Measurements from ENCODE around the gene LRRC42. TPM values are rescaled to one million over a fixed set of nuclear protein-coding genes. Genes with fewer than 3 reads are reported as not detected.
A peak's percentile ranks its signal among the peaks of the same experiment; 100 is the strongest.

LRRC42 gene
- total RNA-seq, 1 donor from 2014 or later, result 45.4 TPM

GRCh38 chr1:53971718-53972117 is 25.6 kb downstream of the LRRC42 start:
- Mint-ChIP-seq H3K9me3 (no peaks in the 10 kb centered on the region), H3K36me3 (ENCODE audit: low read depth) (peaks cover 15% of the 10 kb centered on the region), H3K4me1 (no peaks in the 10 kb centered on the region), H3K4me3 (no peak overlapping the region), H3K27me3 (ENCODE audit: low read depth) (no peaks in the 10 kb centered on the region), H3K27ac (ENCODE audit: unreplicated experiment) (no peak overlapping the region)
- no peak for DNase-seq (ENCODE audit: low read depth, low spot score)
- TF ChIP-seq CTCF (conservative IDR thresholded peaks at IDR 0.05), result no peak

- H3K4me3 Mint-ChIP-seq, result no peak overlapping the region
- peaks cover 10% of the 10 kb centered on the region for H3K36me3 Mint-ChIP-seq (ENCODE audit: low read depth)
- no peaks in the 10 kb centered on the region for H3K9me3 Mint-ChIP-seq
- no peak overlapping the region for H3K27ac Mint-ChIP-seq (ENCODE audit: unreplicated experiment)
- no peaks in the 10 kb centered on the region for H3K4me1 Mint-ChIP-seq
- no peak for DNase-seq (ENCODE audit: low read depth, low spot score)
- no peaks in the 10 kb centered on the region for H3K27me3 Mint-ChIP-seq (ENCODE audit: low read depth)
- no peak for TF ChIP-seq CTCF (conservative IDR thresholded peaks at IDR 0.05)
These were observed 29.7 kb downstream of the LRRC42 start for GRCh38 chr1:53975861-53976260.

GRCh38 chr1:53979712-53980450 is 33.7 kb downstream of the LRRC42 start:
- H3K36me3 Mint-ChIP-seq (ENCODE audit: low read depth), result peaks cover 7% of the 10 kb centered on the region
- no peak overlapping the region for H3K27ac Mint-ChIP-seq (ENCODE audit: unreplicated experiment)
- H3K4me3 Mint-ChIP-seq, result no peak overlapping the region
- H3K4me1 Mint-ChIP-seq, result peaks cover 10% of the 10 kb centered on the region
- DNase-seq (ENCODE audit: low read depth, low spot score), result no peak
- no peaks in the 10 kb centered on the region for H3K9me3 Mint-ChIP-seq
- TF ChIP-seq CTCF (conservative IDR thresholded peaks at IDR 0.05), result no peak
- H3K27me3 Mint-ChIP-seq (ENCODE audit: low read depth), result no peaks in the 10 kb centered on the region

GRCh38 chr1:53981220-53981619 is 35.1 kb downstream of the LRRC42 start:
- TF ChIP-seq CTCF (conservative IDR thresholded peaks at IDR 0.05), result no peak
- H3K4me3 Mint-ChIP-seq, result no peak overlapping the region
- H3K4me1 Mint-ChIP-seq, result peaks cover 10% of the 10 kb centered on the region
- H3K27ac Mint-ChIP-seq (ENCODE audit: unreplicated experiment), result no peak overlapping the region
- no peak for DNase-seq (ENCODE audit: low read depth, low spot score)
- no peaks in the 10 kb centered on the region for H3K9me3 Mint-ChIP-seq
- no peaks in the 10 kb centered on the region for H3K36me3 Mint-ChIP-seq (ENCODE audit: low read depth)
- no peaks in the 10 kb centered on the region for H3K27me3 Mint-ChIP-seq (ENCODE audit: low read depth)

DNA sequence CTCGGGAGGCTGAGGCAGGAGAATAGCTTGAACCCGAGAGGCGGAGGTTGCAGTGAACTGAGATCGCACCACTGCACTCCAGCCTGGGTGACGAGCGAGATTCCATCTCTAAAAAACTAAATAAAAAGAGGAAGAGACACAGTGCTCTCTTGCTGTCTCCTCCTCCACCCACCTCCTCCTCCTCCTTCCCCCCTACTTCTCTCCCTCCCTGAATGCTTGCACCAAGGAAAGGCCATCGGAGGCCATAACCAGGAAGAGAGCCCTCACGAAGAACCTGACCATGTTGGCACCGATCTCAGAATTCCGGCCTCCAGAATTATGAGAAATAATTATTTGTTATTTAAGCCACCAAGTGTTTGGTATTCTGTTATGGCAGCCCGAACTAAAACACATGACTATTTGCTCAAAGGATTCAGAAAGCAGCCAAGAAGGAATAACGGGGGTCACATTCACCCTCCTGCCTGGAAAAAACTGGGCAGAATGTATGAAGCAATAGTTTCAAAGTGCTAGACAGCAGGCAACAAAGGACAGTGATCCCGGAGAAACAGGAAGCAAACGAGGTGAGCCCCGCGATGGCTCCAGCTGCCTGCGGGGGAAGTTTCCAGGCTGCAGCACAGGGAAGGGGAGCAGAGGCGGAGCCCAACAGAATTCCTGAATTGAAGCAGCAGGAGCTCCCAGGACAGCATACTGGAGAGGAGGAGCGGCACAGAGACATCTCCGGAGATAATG is 36.0 kb downstream of the LRRC42 start:
- H3K27ac Mint-ChIP-seq (ENCODE audit: unreplicated experiment), result peak overlapping the region; percentile 14

More for the DNA sequence above, 36.0 kb downstream of the LRRC42 start:
- Mint-ChIP-seq H3K27me3 (ENCODE audit: low read depth) (no peaks in the 10 kb centered on the region), H3K4me1 (peaks cover 10% of the 10 kb centered on the region), H3K4me3 (peak overlapping the region; percentile 24), H3K9me3 (no peaks in the 10 kb centered on the region), H3K36me3 (ENCODE audit: low read depth) (no peaks in the 10 kb centered on the region)
- DNase-seq (ENCODE audit: low read depth, low spot score), result peak; percentile 8
- no peak for TF ChIP-seq CTCF (conservative IDR thresholded peaks at IDR 0.05)

Data from neural crest cell (in vitro differentiated cells).